Stimulated activated CD8-positive, alpha-beta memory T cell treated with anti-CD3 and anti-CD28 coated beads, Interleukin-12 subunit alpha, Interleukin-12 subunit beta, amount 100 ng/mL, for 24 hours (primary cell): Measurements from ENCODE around the gene SOX4.
"Not testable (repeated sequence)": the region's sequence is repeated elsewhere in the genome, so short reads cannot be mapped to it uniquely, and the experiment has no call there.

Experiments
- DNase-seq: peaks from one replicate; pipeline ENCODE4 v3.0.0-alpha.2; 2020; ENCODE audit errors: extremely low read depth

The SOX4 gene

DNA sequence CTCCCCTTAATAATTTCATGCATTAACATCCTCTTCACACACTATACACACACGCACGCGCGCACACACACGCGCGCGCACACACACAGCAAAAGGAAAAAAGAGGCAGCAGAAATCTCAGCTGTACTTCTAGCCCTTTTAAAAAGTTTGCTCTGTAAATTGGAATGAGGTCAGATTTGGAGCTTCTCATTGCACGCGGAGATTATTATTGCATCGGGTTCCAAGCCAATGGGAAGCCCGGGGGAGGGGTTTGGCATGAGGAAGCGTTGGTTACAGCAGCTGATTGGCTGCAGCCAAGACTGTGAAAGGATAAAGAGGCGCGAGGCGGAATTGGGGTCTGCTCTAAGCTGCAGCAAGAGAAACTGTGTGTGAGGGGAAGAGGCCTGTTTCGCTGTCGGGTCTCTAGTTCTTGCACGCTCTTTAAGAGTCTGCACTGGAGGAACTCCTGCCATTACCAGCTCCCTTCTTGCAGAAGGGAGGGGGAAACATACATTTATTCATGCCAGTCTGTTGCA lies at the start of gene SOX4:
SOX4 (plus strand) TSS at position 340 of the 515 bp plus-strand sequence. CDS start 784 bp downstream, outside the sequence.
- DNase-seq: no peak

DNA sequence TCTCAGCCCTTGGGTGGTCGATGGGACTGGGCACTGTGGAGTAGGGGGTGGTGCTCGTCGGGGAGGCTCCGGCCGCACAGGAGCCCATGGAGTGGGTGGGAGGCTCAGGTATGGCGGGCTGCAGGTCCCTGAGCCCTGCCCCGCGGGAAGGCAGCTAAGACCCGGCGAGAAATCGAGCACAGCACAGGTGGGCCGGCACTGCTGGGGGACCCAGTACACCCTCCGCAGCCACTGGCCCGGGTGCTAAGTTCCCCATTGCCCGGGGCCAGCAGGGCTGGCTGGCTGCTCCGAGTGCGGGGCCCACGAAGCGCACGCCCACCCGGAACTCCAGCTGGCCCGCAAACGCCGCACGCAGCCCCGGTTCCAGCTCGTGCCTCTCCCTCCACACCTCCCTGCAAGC lies 41.3 kb upstream of the SOX4 start:
- DNase-seq: not testable (repeated sequence)

DNA sequence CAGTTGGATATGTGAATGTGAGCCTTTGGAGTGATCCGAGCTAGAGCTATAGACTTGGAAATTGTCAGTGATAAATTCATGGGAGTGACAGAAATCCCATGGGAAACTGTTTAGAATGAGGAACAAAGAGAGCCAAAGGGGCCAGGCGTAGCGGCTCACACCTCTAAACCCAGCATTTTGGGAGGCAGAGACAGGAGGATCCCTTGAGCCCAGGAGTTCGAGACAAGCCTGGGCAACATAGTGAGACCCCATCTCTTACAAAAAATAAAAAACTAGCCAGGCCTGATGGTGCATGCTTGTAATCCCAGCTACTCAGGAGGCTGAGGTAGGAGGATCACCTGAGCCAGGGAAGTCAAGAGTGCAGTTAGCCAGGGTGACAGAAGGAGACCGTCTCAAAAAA lies 39.3 kb upstream of the SOX4 start:
- DNase-seq: no peak

DNA sequence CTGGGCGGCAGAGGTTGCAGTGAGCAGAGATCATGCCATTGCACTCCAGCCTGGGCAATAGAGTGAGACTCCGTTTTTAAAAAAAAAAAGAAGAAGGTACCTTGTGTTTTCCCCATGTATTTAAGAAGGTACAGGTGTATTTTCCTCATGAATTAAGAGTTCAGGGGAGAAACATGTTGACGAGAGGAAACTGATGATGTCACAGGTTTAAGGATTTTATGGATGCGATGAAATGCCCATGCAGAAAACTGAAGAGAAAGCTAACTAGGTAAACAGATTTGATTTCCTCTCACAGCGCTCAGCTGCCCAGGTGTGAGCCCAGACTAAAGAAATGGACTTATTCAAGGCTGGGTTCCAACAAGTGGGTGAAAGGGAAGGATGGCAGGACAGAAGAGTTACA lies 38.4 kb upstream of the SOX4 start:
- DNase-seq: no peak

DNA sequence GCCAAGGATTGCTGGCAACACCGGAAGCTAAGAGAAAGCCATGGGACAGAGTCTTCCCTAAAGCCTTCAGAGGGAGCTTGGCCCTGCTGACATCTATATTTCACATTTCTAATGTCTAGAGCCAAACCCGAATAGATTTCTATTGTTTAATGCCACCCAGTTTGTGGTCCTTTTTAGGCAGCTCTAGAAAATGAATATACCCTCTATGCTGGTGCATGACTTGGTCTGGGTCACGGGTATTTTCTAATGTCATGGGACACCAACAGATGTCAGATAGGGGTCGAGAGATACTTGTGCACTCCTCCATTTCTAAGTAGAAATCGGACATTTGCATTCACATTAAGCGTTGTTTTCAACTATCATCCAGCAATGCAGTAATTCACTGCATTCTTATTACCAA lies 37.0 kb upstream of the SOX4 start:
- DNase-seq: no peak

DNA sequence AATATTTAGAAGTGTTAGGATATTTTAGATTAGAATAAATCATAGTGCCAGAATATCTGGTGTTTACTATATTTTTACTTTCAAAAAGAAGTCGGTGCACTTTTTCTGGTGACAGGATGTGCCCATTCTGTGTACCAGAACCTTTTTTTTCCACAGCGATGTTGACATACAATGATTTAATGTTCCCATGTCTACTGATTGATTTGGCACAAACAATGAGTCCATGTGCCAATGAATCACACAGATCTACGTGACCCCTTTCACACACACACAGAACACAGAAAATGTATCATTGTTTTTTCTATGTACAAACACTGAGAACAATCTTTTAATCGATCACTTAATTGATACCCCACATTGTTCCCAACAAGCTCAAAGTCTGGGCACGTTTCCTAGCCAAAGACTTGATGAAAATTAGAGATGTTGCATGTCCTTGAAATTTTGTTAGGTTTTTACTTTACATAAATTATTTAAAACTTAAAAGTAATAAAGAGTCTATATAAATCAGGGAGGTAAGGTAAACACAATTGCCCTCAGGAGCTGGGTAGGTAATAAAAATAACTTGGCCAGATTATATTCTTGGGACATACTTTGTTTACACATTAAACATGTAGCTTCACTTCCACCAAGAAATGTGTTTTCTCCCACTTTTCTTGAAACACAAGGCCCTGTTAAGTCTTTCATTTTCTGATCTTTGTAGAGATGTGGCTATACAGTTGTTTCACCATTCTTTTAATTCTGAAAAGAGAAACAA lies 36.4 kb upstream of the SOX4 start:
- no peak for DNase-seq

DNA sequence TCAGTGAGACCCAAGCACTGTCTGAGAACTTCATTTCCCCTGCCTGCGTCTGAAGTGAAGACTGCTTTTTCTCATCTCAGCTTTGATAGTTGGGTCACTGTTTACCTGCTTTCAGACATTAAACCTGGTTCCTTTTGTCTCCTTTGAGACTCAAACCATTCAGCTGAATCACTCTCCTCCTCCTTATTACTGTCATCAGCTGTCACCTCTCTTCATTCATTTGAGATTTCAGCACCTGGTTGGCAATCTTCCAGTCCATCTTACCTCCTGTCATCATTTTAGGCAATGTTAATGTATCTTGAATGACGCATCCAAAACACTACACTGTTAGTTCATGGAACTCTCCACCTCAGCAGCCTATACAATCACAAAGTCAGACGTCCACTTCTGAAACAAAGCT lies 34.3 kb upstream of the SOX4 start:
- DNase-seq: no peak

DNA sequence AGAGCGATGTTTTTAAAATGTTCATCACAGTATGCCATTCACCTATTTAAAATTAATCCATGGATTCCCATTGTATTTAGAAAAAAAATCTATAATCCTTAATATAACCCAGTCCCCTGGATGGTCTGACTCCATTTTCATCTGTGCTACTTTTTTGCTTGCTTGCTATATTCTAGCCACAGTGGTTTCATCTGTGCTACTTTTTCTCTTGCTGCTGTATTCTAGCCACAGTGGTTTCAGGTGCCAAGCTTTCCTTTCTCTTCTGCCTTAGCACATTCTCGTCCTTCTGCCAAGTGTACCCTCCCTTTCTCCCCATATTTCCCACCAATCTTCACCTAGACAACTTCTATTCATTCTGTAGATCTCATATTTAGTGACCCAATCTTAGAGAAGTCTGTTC lies 33.3 kb upstream of the SOX4 start:
- no peak for DNase-seq

DNA sequence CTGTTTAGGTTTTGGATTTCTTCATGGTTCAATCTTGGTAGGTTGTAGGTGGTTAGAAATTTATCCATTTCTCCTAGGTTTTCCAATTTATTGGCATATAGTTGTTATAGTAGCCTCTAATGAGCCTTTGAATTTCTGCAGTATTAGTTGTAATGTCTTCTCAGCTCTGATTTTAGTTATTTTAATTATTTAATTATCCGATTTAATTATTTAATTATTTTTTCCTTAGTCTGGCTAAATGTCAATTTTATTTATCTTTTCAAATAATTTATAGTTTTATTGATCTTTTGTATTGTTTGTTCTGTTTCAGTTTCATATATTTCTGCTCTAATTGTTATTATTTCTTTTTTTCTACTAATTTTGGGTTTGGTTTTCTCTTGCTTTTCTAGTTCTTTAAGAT lies 28.1 kb upstream of the SOX4 start:
- no peak for DNase-seq

DNA sequence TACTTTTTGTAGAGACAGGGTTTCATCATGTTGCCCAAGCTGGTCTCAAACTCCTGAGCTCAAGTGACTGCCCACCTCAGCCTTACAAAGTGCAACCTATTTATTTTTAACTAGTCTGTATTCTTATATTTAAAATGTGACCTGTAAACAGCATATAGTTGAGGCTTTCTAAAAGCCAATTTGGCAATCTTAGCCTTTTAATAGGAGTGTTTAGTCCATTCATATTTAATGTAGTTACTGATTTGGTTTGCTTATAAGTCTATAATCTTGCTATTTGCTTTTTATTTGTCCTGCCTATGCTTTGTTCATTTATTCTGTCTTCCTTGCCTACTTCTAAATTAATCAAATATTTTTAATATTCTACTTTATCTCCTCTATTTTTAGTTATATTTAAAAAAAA lies 15.0 kb upstream of the SOX4 start:
- DNase-seq: no peak

DNA sequence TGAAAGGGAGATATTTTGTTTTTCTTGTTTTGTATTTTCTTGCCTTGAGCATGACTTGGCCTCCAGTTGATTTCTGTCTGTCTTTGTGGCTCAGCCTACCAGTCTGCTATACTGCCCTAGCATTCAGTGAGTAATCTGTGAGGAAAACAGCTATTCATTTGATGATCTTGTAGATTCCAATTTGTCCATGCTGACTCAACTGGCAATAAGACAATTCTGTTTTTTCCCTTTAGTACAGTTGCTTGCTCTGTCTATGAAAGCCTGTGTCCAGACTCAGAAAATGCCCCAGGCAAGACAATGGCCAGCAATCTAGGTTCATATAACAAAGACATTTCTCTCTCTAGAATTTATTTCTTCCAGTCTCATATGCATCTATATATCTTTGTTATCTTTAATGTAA lies 10.9 kb upstream of the SOX4 start:
- no peak for DNase-seq

DNA sequence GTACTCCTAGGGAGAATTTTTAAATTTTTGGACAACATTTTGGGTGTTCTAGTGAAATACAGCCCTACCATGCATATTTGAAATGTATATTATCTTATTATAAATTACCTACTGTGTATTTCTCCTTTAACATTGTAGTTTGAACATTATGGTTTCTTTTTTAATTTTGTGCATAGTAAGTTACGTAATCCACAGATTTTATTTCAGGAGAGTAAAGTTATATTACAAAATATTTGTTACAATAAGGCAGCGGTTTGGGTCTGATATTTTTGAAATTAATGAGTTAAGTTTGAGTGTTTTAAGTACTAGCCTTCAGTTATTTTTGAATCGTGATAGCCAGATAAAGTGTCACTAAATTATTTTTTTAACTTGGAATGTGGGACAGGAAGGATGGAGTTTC lies 7.3 kb upstream of the SOX4 start:
- DNase-seq: no peak

DNA sequence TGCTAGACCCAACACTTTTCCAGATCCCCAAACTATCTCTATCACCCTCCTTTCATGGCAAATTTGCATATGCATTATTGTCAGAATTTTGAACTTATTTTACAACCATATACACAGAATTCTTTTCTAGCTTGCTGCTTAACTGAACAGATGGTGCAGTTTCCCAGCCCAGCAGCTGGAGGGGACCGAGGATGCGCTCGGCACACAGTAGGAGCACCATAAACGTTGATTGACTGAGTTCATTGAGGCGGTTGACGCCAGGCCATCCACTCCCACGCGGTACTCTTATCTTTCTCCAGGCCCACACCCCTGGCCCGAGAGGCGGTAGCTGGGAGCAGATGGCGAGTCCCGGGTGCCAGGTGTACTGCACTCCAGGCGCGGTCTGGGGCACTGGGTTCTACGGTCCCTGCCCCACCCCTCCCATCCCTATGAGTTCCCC lies 6.8 kb upstream of the SOX4 start:
- no peak for DNase-seq

DNA sequence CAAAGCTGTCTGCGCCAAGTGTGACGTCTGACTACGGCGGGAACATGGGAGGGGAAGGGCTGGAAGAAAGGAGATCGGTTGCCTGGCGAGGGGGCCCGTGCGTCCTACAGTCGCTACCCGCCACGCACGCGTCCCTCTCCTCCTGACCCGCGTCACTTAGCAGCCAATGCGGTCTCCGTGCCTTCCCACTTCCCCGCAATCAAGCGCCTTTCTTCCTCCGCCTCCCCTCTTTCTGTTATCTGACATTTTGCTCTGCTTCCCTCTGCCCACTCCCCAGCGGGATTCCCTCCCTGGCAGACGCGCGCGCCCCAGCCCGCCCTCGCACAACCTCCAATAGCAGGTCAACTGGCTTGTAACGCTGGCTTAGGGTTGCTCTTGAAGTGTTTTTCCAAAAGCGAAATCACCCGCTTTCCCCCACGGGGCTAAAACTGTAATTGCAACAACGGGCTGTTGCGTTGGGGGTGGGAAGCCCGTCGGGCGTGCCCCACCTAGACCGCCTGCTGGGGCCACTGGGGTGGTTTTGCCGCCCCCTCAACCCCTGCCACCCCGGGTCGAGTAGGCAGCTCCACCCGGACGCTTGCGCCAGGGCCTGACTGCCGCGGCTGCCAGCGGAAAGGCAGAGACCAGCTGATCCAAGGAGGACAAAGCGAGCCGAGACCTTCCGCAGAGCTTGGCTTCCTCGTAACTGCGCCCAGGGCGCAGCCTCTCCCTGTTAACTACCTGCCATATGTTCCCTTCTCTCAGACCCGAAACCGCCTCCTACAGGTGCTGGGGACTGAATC lies 6.2 kb upstream of the SOX4 start:
- DNase-seq: no peak

DNA sequence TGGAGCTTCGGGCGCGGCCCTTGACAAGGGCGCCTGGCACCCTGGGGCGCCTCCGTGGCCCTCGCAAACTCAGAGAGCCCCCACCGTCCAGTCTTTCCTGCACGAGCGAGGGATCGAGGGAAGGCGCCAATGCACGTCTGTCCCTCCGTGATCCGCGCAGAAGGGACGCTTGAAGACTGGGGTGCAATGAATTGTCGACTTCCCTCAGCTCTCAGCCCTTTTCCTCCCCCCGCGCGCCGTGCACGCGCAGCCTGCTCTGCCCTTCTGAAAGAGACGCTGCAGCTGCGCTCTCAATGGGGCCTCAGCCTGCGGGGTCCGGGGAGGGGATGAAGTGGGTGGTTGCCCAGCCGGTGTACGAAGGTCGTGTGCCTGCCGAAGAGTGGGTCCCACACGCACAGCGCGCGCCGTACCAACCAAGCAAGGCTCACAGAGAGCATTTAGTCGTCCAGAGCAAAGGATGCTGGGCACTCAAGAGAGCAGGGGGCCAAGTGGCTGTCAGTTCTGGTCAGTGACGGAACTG lies 5.5 kb upstream of the SOX4 start:
- no peak for DNase-seq

DNA sequence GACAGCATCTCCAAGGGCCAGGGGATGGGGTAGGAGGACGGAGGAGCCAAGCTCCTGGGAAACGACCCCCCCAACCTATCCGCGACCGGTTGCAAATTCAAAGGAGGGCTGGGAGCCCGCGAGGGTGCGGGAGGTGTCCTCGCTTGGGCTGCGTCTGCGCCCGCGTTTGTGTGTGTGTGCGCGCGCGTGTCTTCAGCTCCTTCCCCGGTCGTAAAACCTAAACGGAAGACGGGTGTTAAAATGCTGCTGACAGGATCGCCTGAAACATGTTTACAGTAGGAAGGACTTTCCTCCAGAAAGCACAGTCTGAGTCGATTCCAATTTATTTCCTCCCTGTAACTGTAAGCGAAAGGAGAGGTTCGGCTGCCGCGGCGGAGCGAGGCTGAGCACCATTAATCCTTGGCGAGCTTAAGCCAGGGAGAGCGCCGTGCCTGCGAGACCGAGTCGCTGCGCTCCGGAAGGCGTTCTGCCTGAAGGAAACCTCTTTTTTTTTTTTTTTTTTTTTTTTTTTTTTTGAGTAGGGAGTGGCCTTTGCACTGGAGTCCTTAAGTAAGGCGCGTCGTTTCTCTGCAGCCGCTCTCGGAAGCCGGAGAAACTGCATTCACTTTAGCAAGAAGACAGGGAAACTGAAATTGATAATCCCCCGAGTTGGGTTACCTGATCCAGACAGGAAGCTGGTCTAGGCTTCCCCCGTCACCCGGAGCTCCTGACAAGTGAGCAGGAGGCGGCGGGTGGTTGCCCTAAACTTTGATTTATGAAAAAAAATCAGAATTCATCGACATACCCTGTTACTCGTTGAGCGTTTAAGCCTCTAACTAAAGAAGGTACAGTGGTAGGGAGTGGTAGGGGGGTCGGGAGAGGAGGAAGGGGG lies 4.8 kb upstream of the SOX4 start:
- no peak for DNase-seq

DNA sequence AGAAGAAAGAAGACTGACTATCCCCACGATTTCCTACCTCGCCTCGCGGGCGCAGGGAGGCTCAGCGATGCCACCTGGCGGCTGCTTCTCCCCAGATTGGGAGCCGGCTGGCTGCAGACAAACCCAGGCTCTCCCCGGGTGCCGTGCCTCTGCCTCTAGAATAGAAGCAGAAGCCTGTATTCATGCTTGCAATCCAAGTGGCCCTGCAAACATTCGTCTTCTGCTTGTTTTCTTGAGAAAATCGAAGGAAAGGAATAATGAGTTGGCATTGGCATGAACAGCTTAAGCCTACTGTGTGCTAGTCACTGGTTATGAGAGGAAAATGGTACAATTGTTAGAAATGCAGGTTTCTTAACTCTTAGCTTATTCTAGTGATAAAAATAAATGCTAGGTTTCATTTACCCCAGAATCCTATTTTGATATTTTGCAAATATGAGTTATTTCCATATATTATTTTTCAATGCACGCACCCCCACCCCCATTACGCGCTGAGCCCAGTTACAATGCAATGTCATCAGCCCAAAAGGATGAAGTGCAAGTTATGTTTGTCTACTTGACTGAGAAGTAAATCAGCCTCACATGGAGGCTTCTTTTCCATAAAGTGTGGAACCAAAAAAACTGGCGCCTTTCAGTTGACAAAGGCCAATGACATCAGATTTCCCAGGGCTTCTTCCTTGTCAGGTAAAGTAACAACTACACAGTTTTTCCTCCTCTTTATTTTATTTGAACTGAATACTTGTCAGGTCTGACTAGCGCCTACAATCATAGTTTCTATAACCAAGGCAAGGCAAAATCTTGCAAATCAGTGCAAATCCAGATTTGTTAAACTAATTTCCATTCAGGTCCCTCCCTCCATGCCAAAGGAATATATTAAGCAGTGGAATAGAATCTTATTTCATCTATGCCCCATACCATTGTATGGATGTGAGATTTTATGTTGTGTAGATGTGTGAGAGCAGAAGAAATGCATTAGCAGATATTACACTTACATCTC lies 3.9 kb upstream of the SOX4 start:
- DNase-seq: peak; percentile 51

DNA sequence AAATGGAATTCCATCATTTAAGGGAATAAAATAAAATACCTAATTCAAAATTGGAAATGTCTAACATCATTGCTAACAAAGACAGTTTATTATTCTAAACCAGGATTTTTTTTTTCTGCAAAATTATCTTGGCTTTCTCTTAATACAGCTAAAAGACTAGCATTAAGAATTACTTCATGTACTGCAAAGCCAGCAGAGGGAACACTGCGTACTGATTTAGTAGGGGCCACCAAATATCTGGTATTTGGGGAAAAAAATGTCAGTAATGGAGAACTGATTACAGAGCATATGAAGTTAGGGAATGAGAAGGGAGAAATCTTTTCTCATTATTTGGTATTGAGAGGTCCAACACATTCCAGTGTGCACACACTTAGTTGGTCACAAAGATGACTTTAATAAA lies 3.2 kb upstream of the SOX4 start:
- DNase-seq: no peak

DNA sequence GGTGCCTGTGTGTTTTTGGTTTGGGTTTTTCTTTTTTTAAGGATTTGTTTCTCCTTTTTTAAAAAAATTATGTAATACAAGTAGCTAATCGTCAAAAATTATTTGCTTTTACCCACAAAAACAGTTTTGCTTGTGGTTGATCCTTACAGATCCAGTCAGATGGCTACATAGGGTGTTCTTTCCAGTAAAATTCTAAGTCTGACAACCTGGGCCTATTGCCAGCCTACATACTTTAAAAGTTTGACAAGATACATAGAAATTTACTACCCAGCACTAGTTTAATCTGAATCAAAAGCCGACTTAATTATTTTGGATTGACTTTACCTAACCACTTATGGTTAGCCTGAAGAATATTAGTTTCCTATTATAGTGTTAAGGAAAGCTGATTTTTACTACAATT lies 2.1 kb upstream of the SOX4 start:
- no peak for DNase-seq

DNA sequence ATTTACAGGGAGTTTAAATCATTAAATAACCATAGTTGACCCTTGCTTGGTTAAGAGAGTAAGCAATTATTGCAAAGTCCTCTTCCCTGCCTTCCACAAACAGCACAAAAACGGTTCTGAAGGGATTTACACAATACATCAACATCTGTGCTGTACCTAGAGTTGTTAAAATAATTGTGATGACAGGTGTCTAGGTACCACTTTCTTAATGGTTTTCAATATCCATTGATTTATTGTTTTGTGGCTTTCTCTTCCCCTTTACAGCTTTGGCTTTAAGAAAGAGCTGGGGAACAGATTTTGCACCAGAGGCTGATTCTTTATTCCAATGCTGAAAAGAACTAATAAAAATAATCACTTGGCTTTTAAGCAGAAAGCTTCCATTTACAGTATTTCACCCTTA lies 598 bp upstream of the SOX4 start:
- no peak for DNase-seq

DNA sequence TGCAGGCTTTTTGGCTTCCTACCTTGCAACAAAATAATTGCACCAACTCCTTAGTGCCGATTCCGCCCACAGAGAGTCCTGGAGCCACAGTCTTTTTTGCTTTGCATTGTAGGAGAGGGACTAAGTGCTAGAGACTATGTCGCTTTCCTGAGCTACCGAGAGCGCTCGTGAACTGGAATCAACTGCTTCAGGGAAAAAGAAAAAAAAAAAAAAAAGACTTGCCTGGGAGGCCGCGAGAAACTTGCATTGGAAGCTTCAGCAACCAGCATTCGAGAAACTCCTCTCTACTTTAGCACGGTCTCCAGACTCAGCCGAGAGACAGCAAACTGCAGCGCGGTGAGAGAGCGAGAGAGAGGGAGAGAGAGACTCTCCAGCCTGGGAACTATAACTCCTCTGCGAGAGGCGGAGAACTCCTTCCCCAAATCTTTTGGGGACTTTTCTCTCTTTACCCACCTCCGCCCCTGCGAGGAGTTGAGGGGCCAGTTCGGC lies 420 bp downstream of the SOX4 start:
- no peak for DNase-seq
